GM12878 (cell line): ENCODE results near the gene GIGYF2. TPM values are rescaled to one million over a fixed set of nuclear protein-coding genes. Genes with fewer than 3 reads are reported as not detected.

ENCODE experiments used
- ATAC-seq: fragments of 200-7000 bp; cut with Tn5 transposase; 3 replicates; pipeline ENCODE4 v1.9.1; 2020; ENCODE audit warnings: mild to moderate bottlenecking, moderate library complexity
- BruUV-seq: library from RNA; stranded (reverse); fragments of 400-500 nt; replicated peaks from 2 replicates; lab custom pipeline; 2021; lab: Mats Ljungman, UMichigan
- CTCF ChIA-PET: fragments of 300-600 bp; sonication (Branson Sonifier 250); formaldehyde crosslinking; extraction: SDS; loops from one replicate; lab custom pipeline; 2021; ENCODE audit warnings: inconsistent platforms; lab: Yijun Ruan, JAX
- POLR2A ChIA-PET: fragments of 350-600 bp; formaldehyde crosslinking; extraction: SDS; loops from one replicate; lab custom pipeline; 2021; ENCODE audit warnings: inconsistent platforms; lab: Charles Lee
- RAD21 ChIA-PET: fragments of 300-600 bp; sonication (Branson Sonifier 250); formaldehyde crosslinking; loops from one replicate; lab custom pipeline; 2023; ENCODE audit warnings: antibody characterized with exemption; ENCODE audit not compliant: unreplicated experiment; lab: Charles Lee
- SMC1A ChIA-PET: fragments of 300-600 bp; sonication (Branson Sonifier 250); formaldehyde crosslinking; loops from one replicate; lab custom pipeline; 2023; ENCODE audit not compliant: unreplicated experiment, uncharacterized antibody; lab: Charles Lee
- DNase-seq: peaks from one replicate; pipeline ENCODE4 v3.0.0-alpha.2; 2011; ENCODE audit warnings: low read depth, low spot score
- FAIRE-seq: peaks from 3 replicates; lab custom pipeline; 2011; peaks lifted over from hg19 to GRCh38; lab: Jason Lieb, UNC
- H2AFZ ChIP-seq: 2 replicates; pipeline ENCODE4 v1.6.0; 2011; ENCODE audit warnings: low read depth, low read length, control low read depth; ENCODE audit not compliant: control insufficient read depth
- H3K27ac ChIP-seq: 2 replicates; pipeline ENCODE4 v1.5.1; 2011; ENCODE audit warnings: control low read depth; ENCODE audit not compliant: control insufficient read depth, insufficient read depth
- H3K27me3 ChIP-seq, 2 experiments: replicated peaks in 1 of 2; 2 replicates each; pipeline versions ENCODE4 v1.6.0 to v1.6.1; 2011; ENCODE audit warnings: low read length in 1 of 2; ENCODE audit not compliant: control insufficient read depth in 2 of 2, insufficient read depth in 2 of 2
- H3K36me3 ChIP-seq, 2 experiments: 2 replicates each; pipeline ENCODE4 v1.5.1; 2011; ENCODE audit warnings: low read length in 1 of 2; ENCODE audit not compliant: control insufficient read depth in 2 of 2, insufficient read depth in 2 of 2
- H3K4me1 ChIP-seq: 2 replicates; pipeline ENCODE4 v1.6.1; 2011; ENCODE audit warnings: mild to moderate bottlenecking, low read length, moderate library complexity, mixed read lengths; ENCODE audit not compliant: control insufficient read depth, insufficient read depth
- H3K4me2 ChIP-seq: 2 replicates; pipeline ENCODE4 v1.6.0; 2011; ENCODE audit warnings: control low read depth; ENCODE audit not compliant: control insufficient read depth, insufficient read depth
- H3K4me3 ChIP-seq: fragments of 200-600 bp; sonication (generic); 2 replicates; pipeline ENCODE4 v1.5.1; 2016
- H3K79me2 ChIP-seq: 2 replicates; pipeline ENCODE4 v1.6.0; 2011; ENCODE audit warnings: low read length; ENCODE audit not compliant: control insufficient read depth, insufficient read depth
- H3K9ac ChIP-seq: 2 replicates; pipeline ENCODE4 v1.8.0; 2011; ENCODE audit warnings: low read length, control low read depth, mixed read lengths; ENCODE audit not compliant: control insufficient read depth, insufficient read depth
- H3K9me3 ChIP-seq: replicated peaks from 3 replicates; pipeline ENCODE4 v1.5.1; 2011; ENCODE audit warnings: mild to moderate bottlenecking, low read length; ENCODE audit not compliant: control insufficient read depth, insufficient read depth
- H4K20me1 ChIP-seq: 2 replicates; pipeline ENCODE4 v1.6.0; 2011; ENCODE audit not compliant: control insufficient read depth, insufficient read depth
- HDAC2 ChIP-seq: fragments of 200-600 bp; sonication (generic); IDR thresholded peaks from 2 replicates; pipeline ENCODE4 v1.6.1; 2017
- YY1 ChIP-seq: IDR thresholded peaks from 2 replicates; pipeline ENCODE4 v1.6.1; 2011; ENCODE audit warnings: low read depth, mild to moderate bottlenecking, low read length
- WGBS: methylation state at CpG from one replicate; pipeline ENCODE4 v1.1.6; 2016; ENCODE audit warnings: low lambda C conversion rate; ENCODE audit not compliant: insufficient replicate concordance, insufficient coverage; ENCODE audit errors: missing lambda C conversion rate; 5-methylcytosine and 5-hydroxymethylcytosine counted together
- in situ Hi-C: fragments of 300-500 bp; cut with MboI; formaldehyde crosslinking; loops from 9 replicates; pipeline ENCODE4 v1.14.3; 2018; ENCODE audit warnings: mixed read lengths
- intact Hi-C: fragments of 100-400 bp; cut with micrococcal nuclease; formaldehyde crosslinking; loops from one replicate; pipeline ENCODE4 v1.14.2; 2022; ENCODE audit not compliant: unreplicated experiment
- polyA plus RNA-seq, 11 experiments: library from polyadenylated mRNA; depleted of rRNA in 4 of 11; unstranded in 6 of 11; stranded (reverse) in 5 of 11; fragments of >200 nt; fragmentation: Nextera tagmentation in 4 of 11; fragmentation: Illumina TruSeq in 1 of 11; extraction: Ambion mirVana in 4 of 11; extraction: Trizol in 1 of 11; gene quantifications; 1 replicate in 1 of 11; 2 replicates in 10 of 11; pipeline versions ENCODE4 v1.2.1 to v1.2.3, GENCODE V29; 2011 to 2016; ENCODE audit warnings: inconsistent platforms in 2 of 11, missing spikeins in 2 of 11, low read depth in 1 of 11
- total RNA-seq, 4 experiments: library from RNA; depleted of rRNA in 3 of 4; stranded (reverse); fragments of >200 nt in 3 of 4; fragmentation: Illumina TruSeq in 1 of 4; extraction: Trizol in 1 of 4; gene quantifications; 2 replicates each; pipeline versions ENCODE4 v1.2.1 to v1.2.3, GENCODE V29; 2013 to 2021

The GIGYF2 gene
- total and polyA plus RNA-seq, 10 of the 15 experiments (the other 5 are each of a cell fraction or from before 2014, with no cell fraction given): 12.2 to 47.2 (median 39.0) TPM

DNA sequence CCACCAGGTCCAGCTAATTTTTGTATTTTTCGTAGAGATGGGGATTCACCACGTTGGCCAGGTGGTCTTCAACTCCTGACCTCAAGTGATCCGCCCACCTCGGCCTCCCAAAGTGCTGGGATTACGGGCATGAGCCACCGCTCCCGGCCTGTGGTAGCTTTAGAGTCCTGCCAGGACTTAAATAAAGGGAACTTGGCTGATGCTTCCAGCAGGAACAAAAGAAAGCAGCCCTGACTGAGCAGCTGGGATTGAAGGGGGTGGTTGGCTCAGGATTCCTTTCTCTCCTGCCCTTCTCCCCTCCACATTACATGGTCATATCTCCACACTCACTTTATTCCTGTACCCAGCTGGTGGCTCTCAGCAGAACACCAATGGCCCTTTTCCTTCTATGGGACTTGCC lies 43.7 kb upstream of the GIGYF2 start:
- ATAC-seq: no peak
- ChIA-PET CTCF (no interaction called here), SMC1A (no interaction called here)
- FAIRE-seq: no peak
- intact Hi-C loops: no loop called here
- no peaks in the 10 kb centered on the region for H3K4me1 ChIP-seq
- H4K20me1 ChIP-seq: no peaks in the 10 kb centered on the region
- no peak for TF ChIP-seq HDAC2
- TF ChIP-seq, all 136 proteins: peak for 0
- Histone ChIP-seq H3K9me3 (no peaks in the 10 kb centered on the region), H3K4me3 (no peak overlapping the region), H3K79me2 (no peaks in the 10 kb centered on the region), H3K9ac (no peak overlapping the region), H2AFZ (no peak overlapping the region), H3K36me3 (no peaks in the 10 kb centered on the region), H3K27ac (no peak overlapping the region), H3K4me2 (no peak overlapping the region), H3K27me3 (no peaks in the 10 kb centered on the region)
- POLR2A ChIA-PET: no interaction called here
- in situ Hi-C loops: no loop called here
- 26% methylated on average over 7 of the region's 7 CpGs for WGBS
- BruUV-seq: no TSS peak
- no peak for DNase-seq
- RAD21 ChIA-PET: no interaction called here

DNA sequence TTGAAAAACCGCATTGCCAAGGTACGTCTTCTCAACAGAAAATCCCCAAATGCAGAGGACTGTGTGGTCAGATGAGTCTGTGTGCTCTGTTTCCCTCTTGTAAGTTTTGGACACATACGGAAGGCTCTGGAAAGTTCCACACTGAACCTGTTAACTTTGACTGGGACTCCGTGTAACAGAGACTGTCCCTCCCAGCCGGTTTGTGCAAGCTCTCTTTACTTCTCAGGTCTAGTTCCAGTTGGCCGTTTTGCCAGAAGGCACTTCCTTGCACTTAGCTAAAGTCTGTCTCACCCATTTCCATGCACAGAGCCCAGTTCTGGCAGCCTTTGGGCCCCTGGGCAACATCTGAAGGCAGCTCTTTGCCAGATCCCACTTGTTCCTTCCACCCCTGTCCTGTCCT lies 41.7 kb upstream of the GIGYF2 start:
- WGBS: 17% methylated on average over 6 of the region's 6 CpGs
- H3K9ac ChIP-seq: no peak overlapping the region
- ChIA-PET RAD21 (no interaction called here), POLR2A (interaction anchor here (0.6 kb wide), 1 partner anchor 81 kb away, joined by 3 read pairs; no protein-coding TSS in a partner anchor), CTCF (no interaction called here), SMC1A (no interaction called here)
- H3K4me2 ChIP-seq: no peak overlapping the region
- intact Hi-C loops: no loop called here
- in situ Hi-C loops: no loop called here
- DNase-seq (no peak), FAIRE-seq (no peak), ATAC-seq (no peak)
- no peaks in the 10 kb centered on the region for H4K20me1 ChIP-seq
- H3K27me3 ChIP-seq: no peaks in the 10 kb centered on the region
- no peak overlapping the region for H2AFZ ChIP-seq
- no peak for TF ChIP-seq YY1
- H3K36me3 ChIP-seq: no peaks in the 10 kb centered on the region
- no peak overlapping the region for H3K4me3 ChIP-seq
- H3K27ac ChIP-seq: no peak overlapping the region
- BruUV-seq: no TSS peak
- H3K9me3 ChIP-seq: no peaks in the 10 kb centered on the region
- H3K4me1 ChIP-seq: no peaks in the 10 kb centered on the region
- no peaks in the 10 kb centered on the region for H3K79me2 ChIP-seq
